Esophagus squamous epithelium (tissue), 5 donors: ENCODE measurements around the gene KIAA0513. TPM values are rescaled to one million over a fixed set of nuclear protein-coding genes. Genes with fewer than 3 reads are reported as not detected.

ENCODE experiments used
- DNase-seq: peaks from one replicate; lab custom pipeline; 2025; lab: John Stamatoyannopoulos, UW
- H3K27ac ChIP-seq, 4 donors: fragments of 200-600 bp; sonication (generic); one replicate each; pipeline ENCODE4 v1.5.1; 2016 to 2019; ENCODE audit warnings: mild to moderate bottlenecking in 1 of 4
- H3K27me3 ChIP-seq, 4 donors: fragments of 200-600 bp; sonication (generic); 1 replicate in 3 of 4; 2 replicates in 1 of 4; pipeline versions ENCODE4 v1.5.1 to v1.6.0; 2017 to 2021; ENCODE audit warnings: antibody characterized with exemption in 1 of 4
- H3K36me3 ChIP-seq, 3 donors: fragments of 200-600 bp; sonication (generic); one replicate each; pipeline ENCODE4 v1.5.1; 2016 to 2019
- H3K4me1 ChIP-seq, 3 donors: fragments of 200-600 bp; sonication (generic); one replicate each; pipeline ENCODE4 v1.5.1; 2017 to 2019
- H3K4me3 ChIP-seq, 4 donors: fragments of 200-600 bp; sonication (generic); 1 replicate in 3 of 4; 2 replicates in 1 of 4; pipeline ENCODE4 v1.5.1; 2016 to 2019; ENCODE audit warnings: mild to moderate bottlenecking in 2 of 4, moderate library complexity in 1 of 4
- H3K9me3 ChIP-seq, 3 donors: fragments of 200-600 bp; sonication (generic); one replicate each; pipeline ENCODE4 v1.5.1; 2016 to 2019
- POLR2A ChIP-seq, 4 donors: fragments of 450-650 bp; IDR thresholded peaks; one replicate each; pipeline ENCODE4 v1.6.1; 2017; ENCODE audit warnings: antibody characterized with exemption in 4 of 4, mild to moderate bottlenecking in 4 of 4, moderate library complexity in 3 of 4
- WGBS, 2 donors: methylation state at CpG; one replicate each; pipeline ENCODE4 v1.1.5; 2018; 5-methylcytosine and 5-hydroxymethylcytosine counted together
- intact Hi-C: fragments of 100-400 bp; cut with DNase I; formaldehyde crosslinking; loops from one replicate; pipeline ENCODE4 v1.15.0; 2022
- total RNA-seq, 4 donors: library from RNA; depleted of rRNA; stranded (reverse); fragments of >200 nt; gene quantifications; one replicate each; pipeline ENCODE4 v1.1.0, GENCODE V29; 2016
- TF ChIP-seq, protein P1 (sequence below), 6 experiments: fragments of 450-650 bp in 4 of 6; fragments of 200-600 bp in 2 of 6; sonication (generic) in 2 of 6; IDR thresholded peaks; one replicate each; pipeline ENCODE4 v1.5.1; 2016 to 2019; ENCODE audit warnings: antibody characterized with exemption in 6 of 6, mild to moderate bottlenecking in 4 of 6, moderate library complexity in 4 of 6
- donor health status: DM: yes; HTN: yes; CAD: no.

Gene KIAA0513
- total RNA-seq, 4 donors from 2014 or later: 9.0 to 11.4 (median 9.7) TPM

DNA sequence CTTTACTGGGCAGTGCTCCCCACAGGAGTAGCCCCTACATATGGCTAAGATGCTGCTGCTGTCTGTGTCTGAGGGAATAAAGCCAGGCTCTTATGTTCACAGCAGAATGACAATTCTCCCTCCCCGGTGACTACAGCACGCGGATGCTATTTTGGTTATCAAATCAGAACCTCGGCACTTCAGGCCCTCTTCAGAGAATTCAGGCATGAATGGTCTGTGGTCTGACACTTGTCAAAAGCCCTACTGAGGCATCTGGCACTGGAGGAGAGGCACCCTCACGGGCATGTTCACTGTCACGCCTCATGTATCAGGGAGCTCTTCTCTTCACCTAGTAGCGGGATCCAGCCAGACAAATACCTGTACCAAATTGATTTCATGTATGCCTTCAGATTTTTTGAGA is 30.4 kb downstream of the KIAA0513 start:
- Histone ChIP-seq H3K4me3 (no peak overlapping the region), H3K9me3 (no peaks in the 10 kb centered on the region), H3K4me1 (peaks cover 20 to 34% (median 21%) of the 10 kb centered on the region in 3 donors), H3K36me3 (no peaks in the 10 kb centered on the region), H3K27me3 (no peaks in the 10 kb centered on the region), H3K27ac (no peak overlapping the region)
- TF ChIP-seq, protein P1, sequence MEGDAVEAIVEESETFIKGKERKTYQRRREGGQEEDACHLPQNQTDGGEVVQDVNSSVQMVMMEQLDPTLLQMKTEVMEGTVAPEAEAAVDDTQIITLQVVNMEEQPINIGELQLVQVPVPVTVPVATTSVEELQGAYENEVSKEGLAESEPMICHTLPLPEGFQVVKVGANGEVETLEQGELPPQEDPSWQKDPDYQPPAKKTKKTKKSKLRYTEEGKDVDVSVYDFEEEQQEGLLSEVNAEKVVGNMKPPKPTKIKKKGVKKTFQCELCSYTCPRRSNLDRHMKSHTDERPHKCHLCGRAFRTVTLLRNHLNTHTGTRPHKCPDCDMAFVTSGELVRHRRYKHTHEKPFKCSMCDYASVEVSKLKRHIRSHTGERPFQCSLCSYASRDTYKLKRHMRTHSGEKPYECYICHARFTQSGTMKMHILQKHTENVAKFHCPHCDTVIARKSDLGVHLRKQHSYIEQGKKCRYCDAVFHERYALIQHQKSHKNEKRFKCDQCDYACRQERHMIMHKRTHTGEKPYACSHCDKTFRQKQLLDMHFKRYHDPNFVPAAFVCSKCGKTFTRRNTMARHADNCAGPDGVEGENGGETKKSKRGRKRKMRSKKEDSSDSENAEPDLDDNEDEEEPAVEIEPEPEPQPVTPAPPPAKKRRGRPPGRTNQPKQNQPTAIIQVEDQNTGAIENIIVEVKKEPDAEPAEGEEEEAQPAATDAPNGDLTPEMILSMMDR (IDR thresholded peaks at IDR 0.05): no peak
- WGBS, 2 donors: 88 to 90% methylated on average over 5 to 7 of the region's 7 CpGs
- intact Hi-C loops: no loop called here
- DNase-seq: no peak

DNA sequence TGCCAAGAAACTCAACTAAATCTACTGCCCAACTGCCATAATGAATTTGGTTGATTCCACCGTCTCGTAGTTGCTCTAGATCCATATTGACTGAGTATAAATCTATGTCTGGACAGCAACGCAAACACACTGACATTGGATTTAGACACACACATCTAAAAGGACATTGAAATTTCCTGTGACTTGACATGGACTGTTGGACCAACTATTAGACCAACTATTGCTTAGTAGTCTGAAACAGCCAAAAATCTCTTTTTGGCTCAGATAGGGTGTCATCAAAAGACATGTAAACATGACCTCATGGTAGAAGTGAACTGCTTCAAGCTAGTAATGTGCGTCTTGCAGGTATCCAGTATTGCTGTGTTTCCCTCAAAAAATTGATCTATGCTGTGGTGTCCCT is 31.3 kb downstream of the KIAA0513 start:
- Histone ChIP-seq H3K9me3 (no peaks in the 10 kb centered on the region), H3K27ac (no peak overlapping the region), H3K27me3 (no peaks in the 10 kb centered on the region), H3K4me3 (no peak overlapping the region), H3K4me1 (peaks cover 20 to 40% (median 21%) of the 10 kb centered on the region in 3 donors), H3K36me3 (no peaks in the 10 kb centered on the region)
- intact Hi-C loops: no loop called here
- no peak for DNase-seq
- 93 to 94% methylated on average over 4 of the region's 4 CpGs for WGBS, 2 donors
- TF ChIP-seq, protein P1 (IDR thresholded peaks at IDR 0.05): no peak
- TF ChIP-seq POLR2A (IDR thresholded peaks at IDR 0.05): no peak

DNA sequence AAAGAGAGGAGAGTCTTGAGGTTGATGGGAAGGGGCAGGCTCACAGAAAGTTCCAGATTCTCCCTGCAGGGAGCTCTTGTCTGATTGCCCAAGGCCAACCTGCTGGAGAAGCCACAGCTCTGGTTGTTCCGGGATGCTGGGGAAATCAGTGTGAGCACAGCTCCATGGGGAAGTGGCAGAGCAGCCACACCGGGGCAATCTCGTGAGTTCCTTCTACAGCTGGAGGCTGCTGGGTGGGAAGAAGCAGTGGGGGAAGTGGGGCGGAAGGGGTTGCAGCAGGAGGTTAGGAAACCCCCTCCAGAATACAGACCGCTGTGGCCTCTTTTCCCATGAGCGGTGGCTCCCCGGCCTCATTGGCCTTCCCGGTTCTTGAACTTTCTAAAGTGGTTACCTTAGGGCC is 34.0 kb downstream of the KIAA0513 start:
- Histone ChIP-seq H3K4me3 (no peak overlapping the region), H3K27ac (no peak overlapping the region), H3K36me3 (no peaks in the 10 kb centered on the region), H3K27me3 (no peaks in the 10 kb centered on the region), H3K9me3 (no peaks in the 10 kb centered on the region), H3K4me1 (peaks cover 2 to 16% (median 2%) of the 10 kb centered on the region in 3 donors)
- TF ChIP-seq, protein P1 (IDR thresholded peaks at IDR 0.05): no peak
- no peak for TF ChIP-seq POLR2A (IDR thresholded peaks at IDR 0.05)
- 74 to 79% methylated on average over 7 to 8 of the region's 8 CpGs for WGBS, 2 donors
- intact Hi-C loops: no loop called here
- DNase-seq: no peak

DNA sequence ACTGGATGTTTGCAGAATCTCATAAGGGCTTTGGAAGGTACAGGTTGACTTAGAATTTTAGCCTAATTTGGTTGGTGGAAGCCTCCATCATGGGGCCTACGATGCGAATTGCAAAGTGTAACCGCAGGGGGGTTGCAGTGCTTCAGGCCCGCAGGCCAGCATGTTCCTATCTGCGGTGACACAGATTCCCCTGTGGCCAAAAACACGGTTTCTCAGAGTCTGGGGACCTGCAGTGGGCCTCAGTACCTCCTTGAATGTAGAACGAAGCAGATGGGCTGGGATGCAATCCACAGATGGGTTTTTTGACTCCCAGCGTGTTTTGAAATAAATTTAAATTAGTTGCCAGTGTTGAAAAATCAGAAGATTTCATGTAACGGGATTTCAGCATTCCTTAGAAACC is 34.7 kb downstream of the KIAA0513 start:
- Histone ChIP-seq H3K36me3 (peaks cover 0 to 7% (median 0%) of the 10 kb centered on the region in 3 donors), H3K4me3 (no peak overlapping the region), H3K27ac (no peak overlapping the region), H3K4me1 (peaks cover 0 to 15% (median 0%) of the 10 kb centered on the region in 3 donors), H3K27me3 (no peaks in the 10 kb centered on the region), H3K9me3 (no peaks in the 10 kb centered on the region)
- no peak for DNase-seq
- TF ChIP-seq, protein P1 (IDR thresholded peaks at IDR 0.05): no peak
- TF ChIP-seq POLR2A (IDR thresholded peaks at IDR 0.05): no peak
- intact Hi-C loops: no loop called here
- WGBS, 2 donors: 92 to 94% methylated on average over 5 to 9 of the region's 9 CpGs

DNA sequence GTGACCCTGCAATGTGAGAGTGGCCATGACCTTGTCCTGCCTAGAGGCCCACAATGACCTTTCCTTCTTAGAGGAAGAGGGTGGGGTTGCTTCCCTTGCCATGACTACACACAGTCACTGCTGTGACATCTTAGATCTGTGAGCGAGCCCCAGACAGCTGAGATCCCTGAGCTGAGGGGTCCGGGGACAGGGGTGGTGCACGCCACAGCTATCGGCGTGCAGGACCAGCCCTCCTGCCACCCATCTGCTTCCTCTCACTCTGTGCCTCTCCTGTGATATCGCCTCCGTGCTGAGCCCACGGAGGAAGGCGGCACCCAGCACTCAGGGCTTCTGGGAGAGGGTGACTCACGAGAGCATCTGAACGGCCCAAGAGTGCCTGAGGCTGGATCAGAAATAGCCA is 35.2 kb downstream of the KIAA0513 start:
- no peak for DNase-seq
- WGBS, 2 donors: 80% methylated on average over 1 of the region's 11 CpGs; no CpG with 5 or more reads in 1 of the 2 donors
- TF ChIP-seq POLR2A (IDR thresholded peaks at IDR 0.05): no peak
- TF ChIP-seq, protein P1 (IDR thresholded peaks at IDR 0.05): no peak
- H3K4me1 ChIP-seq: peaks cover 0 to 20% (median 0%) of the 10 kb centered on the region in 3 donors
- no peaks in the 10 kb centered on the region for H3K27me3 ChIP-seq
- no peak overlapping the region for H3K4me3 ChIP-seq
- H3K27ac ChIP-seq: peak overlapping the region in 1 of 4 donors; percentile 32
- H3K36me3 ChIP-seq: peaks cover 0 to 12% (median 0%) of the 10 kb centered on the region in 3 donors
- no peaks in the 10 kb centered on the region for H3K9me3 ChIP-seq
- intact Hi-C loops: no loop called here
